ENCODE measurements around the gene S1PR1. TPM values are rescaled to one million over a fixed set of nuclear protein-coding genes. Genes with fewer than 3 reads are reported as not detected.
A peak's percentile ranks its signal among the peaks of the same experiment; 100 is the strongest.

Gene S1PR1
- total and polyA plus RNA-seq, 2 experiments from 2014 or later = 9.3 TPM

DNA sequence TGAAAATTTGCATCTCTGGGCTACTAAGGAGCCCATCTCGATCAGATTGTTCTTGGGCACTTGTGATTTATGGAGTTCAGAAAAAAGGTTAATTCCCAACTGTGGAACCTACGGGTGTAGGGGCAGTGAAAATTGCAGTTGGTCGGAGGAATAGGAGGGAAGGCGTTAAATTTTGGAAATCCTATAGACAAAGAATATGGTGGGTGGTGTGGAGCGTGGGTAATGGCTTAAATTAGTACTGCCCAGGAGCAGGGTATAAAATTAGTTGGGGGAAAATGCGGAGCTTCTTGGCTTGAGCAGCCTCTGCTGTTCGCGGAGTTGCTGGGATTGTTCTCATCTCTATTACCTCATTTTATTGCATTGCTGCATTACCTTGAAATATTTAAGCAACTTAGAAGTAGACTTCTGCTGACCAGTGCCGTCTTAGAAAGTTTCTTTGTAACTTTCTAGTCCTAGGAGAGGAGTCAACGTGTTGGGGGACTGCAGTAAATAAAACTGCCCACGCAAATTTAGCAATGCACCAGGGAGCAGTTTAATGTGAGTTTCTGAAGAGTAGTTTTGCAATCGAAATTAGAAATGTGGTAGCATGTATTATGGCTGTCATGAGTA, 514 bp downstream of the S1PR1 start:
- peak overlapping the region; percentile 81 for H3K4me3 ChIP-seq
- WGBS (ENCODE audit: low lambda C conversion rate, missing lambda C conversion rate) = under 1% methylated on average over 12 of the region's 12 CpGs

DNA sequence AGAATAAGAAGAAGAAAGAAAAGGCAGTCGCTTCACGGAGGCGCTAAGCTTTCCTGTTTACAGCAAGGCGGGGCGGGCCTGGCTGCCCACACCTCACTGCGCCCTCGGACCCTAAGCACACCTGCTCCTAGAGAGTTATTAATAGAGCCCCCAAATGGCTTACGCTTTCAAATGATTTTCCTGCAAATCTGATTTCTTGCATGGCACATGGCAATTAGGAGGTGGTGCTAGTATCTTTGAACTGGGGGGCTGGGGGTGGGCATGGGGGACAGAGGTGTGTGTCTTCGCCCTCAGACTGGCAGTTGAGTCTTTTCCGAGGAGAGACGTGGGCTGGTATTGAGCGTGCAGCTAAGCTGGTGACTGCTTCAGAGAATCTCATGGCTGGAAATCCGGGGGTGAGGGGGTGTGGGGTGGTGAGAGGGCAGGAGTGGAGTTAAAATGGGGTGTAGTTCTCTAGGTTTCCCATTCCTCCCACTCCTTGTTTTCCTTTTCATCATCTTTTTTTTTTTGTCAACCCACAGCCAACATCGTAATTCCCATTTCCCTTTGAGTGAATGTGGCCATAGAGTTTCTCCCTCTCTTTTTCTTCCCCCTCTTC, 1.3 kb downstream of the S1PR1 start:
- no peak for TF ChIP-seq EZH2phosphoT487 (IDR thresholded peaks at IDR 0.05; ENCODE audit: low read depth, severe bottlenecking, unreplicated experiment)
- no peak for TF ChIP-seq EZH2 (IDR thresholded peaks at IDR 0.05; ENCODE audit: borderline replicate concordance)
- TF ChIP-seq, protein P1, sequence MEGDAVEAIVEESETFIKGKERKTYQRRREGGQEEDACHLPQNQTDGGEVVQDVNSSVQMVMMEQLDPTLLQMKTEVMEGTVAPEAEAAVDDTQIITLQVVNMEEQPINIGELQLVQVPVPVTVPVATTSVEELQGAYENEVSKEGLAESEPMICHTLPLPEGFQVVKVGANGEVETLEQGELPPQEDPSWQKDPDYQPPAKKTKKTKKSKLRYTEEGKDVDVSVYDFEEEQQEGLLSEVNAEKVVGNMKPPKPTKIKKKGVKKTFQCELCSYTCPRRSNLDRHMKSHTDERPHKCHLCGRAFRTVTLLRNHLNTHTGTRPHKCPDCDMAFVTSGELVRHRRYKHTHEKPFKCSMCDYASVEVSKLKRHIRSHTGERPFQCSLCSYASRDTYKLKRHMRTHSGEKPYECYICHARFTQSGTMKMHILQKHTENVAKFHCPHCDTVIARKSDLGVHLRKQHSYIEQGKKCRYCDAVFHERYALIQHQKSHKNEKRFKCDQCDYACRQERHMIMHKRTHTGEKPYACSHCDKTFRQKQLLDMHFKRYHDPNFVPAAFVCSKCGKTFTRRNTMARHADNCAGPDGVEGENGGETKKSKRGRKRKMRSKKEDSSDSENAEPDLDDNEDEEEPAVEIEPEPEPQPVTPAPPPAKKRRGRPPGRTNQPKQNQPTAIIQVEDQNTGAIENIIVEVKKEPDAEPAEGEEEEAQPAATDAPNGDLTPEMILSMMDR (IDR thresholded peaks at IDR 0.05; ENCODE audit: poor library complexity) = no peak
- H3K4me2 ChIP-seq = peak overlapping the region; percentile 94
- no peaks in the 10 kb centered on the region for H3K9me3 ChIP-seq (ENCODE audit: low read depth)
- no peaks in the 10 kb centered on the region for H3K9me2 ChIP-seq (replicated peaks; ENCODE audit: insufficient read depth)
- no peak overlapping the region for H2AFZ ChIP-seq
- no peaks in the 10 kb centered on the region for H3K36me3 ChIP-seq (replicated peaks; ENCODE audit: insufficient read depth, low read depth)
- no peak for DNase-seq (ENCODE audit: low spot score)
- WGBS (ENCODE audit: low lambda C conversion rate, missing lambda C conversion rate) = 17% methylated on average over 13 of the region's 14 CpGs
- no peak overlapping the region for H3K27ac ChIP-seq
- H3K4me1 ChIP-seq (ENCODE audit: insufficient read depth) = peaks cover 5% of the 10 kb centered on the region
- H3K4me3 ChIP-seq = no peak overlapping the region
- no peaks in the 10 kb centered on the region for H3K79me2 ChIP-seq
- peaks cover 19% of the 10 kb centered on the region for H3K27me3 ChIP-seq
- no peaks in the 10 kb centered on the region for H4K20me1 ChIP-seq (ENCODE audit: insufficient read depth, poor library complexity, severe bottlenecking)

More for the DNA sequence above, 514 bp downstream of the S1PR1 start:
- Histone ChIP-seq H2AFZ (peak overlapping the region; percentile 83), H3K27ac (peak overlapping the region; percentile 44), H3K79me2 (no peaks in the 10 kb centered on the region), H4K20me1 (ENCODE audit: insufficient read depth, poor library complexity, severe bottlenecking) (no peaks in the 10 kb centered on the region), H3K36me3 (replicated peaks; ENCODE audit: insufficient read depth, low read depth) (no peaks in the 10 kb centered on the region), H3K9me3 (ENCODE audit: low read depth) (no peaks in the 10 kb centered on the region), H3K27me3 (peaks cover 19% of the 10 kb centered on the region), H3K9me2 (replicated peaks; ENCODE audit: insufficient read depth) (no peaks in the 10 kb centered on the region), H3K4me1 (ENCODE audit: insufficient read depth) (peaks cover 5% of the 10 kb centered on the region), H3K4me2 (peak overlapping the region; percentile 94)
- no peak for DNase-seq (ENCODE audit: low spot score)
- TF ChIP-seq EZH2 (IDR thresholded peaks at IDR 0.05; ENCODE audit: borderline replicate concordance) = no peak
- TF ChIP-seq, protein P1 (IDR thresholded peaks at IDR 0.05; ENCODE audit: poor library complexity) = peak; percentile 6

DNA sequence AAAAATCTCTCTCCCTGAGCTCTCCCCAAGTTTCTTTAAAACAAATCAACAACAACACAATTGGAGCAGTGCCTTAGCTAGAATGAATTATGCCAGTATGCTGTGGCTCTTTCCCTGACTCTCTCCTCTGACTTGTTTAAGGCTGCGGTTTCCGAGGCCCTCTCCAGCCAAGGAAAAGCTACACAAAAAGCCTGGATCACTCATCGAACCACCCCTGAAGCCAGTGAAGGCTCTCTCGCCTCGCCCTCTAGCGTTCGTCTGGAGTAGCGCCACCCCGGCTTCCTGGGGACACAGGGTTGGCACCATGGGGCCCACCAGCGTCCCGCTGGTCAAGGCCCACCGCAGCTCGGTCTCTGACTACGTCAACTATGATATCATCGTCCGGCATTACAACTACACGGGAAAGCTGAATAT, 1.9 kb downstream of the S1PR1 start:
- no peak overlapping the region for H3K27ac ChIP-seq
- DNase-seq (ENCODE audit: low spot score) = peak; percentile 87
- no peaks in the 10 kb centered on the region for H4K20me1 ChIP-seq (ENCODE audit: insufficient read depth, poor library complexity, severe bottlenecking)
- H3K4me3 ChIP-seq = no peak overlapping the region
- no peaks in the 10 kb centered on the region for H3K9me3 ChIP-seq (ENCODE audit: low read depth)
- peaks cover 15% of the 10 kb centered on the region for H3K27me3 ChIP-seq
- H3K4me2 ChIP-seq = peak overlapping the region; percentile 94
- H3K36me3 ChIP-seq (replicated peaks; ENCODE audit: insufficient read depth, low read depth) = no peaks in the 10 kb centered on the region
- no peaks in the 10 kb centered on the region for H3K9me2 ChIP-seq (replicated peaks; ENCODE audit: insufficient read depth)
- 20% methylated on average over 17 of the region's 17 CpGs for WGBS (ENCODE audit: low lambda C conversion rate, missing lambda C conversion rate)
- no peaks in the 10 kb centered on the region for H3K79me2 ChIP-seq
- TF ChIP-seq EZH2phosphoT487 (IDR thresholded peaks at IDR 0.05; ENCODE audit: low read depth, severe bottlenecking, unreplicated experiment) (no peak), EZH2 (IDR thresholded peaks at IDR 0.05; ENCODE audit: borderline replicate concordance) (no peak)
- TF ChIP-seq, protein P1 (IDR thresholded peaks at IDR 0.05; ENCODE audit: poor library complexity) = peak; percentile 86
- peaks cover 5% of the 10 kb centered on the region for H3K4me1 ChIP-seq (ENCODE audit: insufficient read depth)
- no peak overlapping the region for H2AFZ ChIP-seq

Data from hepatocyte (in vitro differentiated cells).